Measurements from ENCODE around the gene CCNB2.

Gene CCNB2

DNA sequence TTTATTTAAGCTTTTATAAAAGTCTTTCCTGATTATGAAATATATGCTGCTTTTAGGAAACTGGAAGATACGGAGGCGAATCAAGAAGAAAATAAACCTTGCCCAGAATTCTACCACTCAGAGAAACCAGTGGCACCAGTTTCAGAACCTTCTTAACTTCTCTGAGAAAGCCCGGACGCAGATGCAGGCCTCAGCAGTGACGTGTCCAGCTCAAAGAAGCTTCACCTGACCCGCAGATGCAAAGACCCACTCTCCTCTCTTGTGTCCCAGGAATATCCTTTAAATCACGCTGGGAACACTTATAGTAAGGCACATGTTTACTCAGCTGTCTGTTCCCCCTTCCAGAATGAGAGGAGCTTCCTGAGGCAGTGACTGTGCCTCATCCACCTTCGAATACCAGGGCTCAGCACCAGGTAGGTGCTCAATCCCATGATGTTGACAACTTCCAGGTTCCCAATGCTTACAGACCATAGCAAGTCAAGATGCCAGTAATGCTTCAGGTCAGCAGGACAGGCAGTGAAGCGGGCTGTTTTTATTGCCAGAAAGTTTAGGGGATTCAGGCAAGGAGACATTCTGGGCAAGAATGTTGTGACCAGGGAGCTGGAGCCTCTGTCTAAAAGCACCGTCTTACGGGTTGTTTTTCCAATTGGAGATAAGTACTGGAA, 61.8 kb downstream of the CCNB2 start:
- peak; percentile 17 for DNase-seq (ENCODE audit: low spot score)

DNA sequence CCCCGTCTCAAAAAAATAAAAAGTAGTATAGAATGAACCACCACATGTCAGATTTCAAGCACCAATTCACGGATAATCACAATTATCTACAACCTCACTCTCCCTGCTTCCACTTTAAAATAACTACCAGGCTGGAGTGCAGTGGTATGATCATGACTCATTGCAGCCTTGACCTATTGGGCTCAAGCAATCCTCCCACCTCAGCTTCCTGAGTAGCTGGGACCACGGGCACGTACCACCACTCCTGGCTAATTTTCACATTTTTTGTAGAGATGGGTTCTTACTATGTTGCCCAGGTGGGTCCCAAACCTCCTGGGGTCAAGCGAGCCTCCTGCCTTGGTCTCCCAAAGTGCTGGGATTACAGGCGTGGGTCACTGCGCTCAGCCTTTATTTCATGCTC, 63.6 kb downstream of the CCNB2 start:
- peak; percentile 69 for DNase-seq (ENCODE audit: low spot score)

- peak; percentile 80 for DNase-seq (ENCODE audit: low spot score)
Observed at GRCh38 chr15:59169251-59169708, 64.3 kb downstream of the CCNB2 start.

DNA sequence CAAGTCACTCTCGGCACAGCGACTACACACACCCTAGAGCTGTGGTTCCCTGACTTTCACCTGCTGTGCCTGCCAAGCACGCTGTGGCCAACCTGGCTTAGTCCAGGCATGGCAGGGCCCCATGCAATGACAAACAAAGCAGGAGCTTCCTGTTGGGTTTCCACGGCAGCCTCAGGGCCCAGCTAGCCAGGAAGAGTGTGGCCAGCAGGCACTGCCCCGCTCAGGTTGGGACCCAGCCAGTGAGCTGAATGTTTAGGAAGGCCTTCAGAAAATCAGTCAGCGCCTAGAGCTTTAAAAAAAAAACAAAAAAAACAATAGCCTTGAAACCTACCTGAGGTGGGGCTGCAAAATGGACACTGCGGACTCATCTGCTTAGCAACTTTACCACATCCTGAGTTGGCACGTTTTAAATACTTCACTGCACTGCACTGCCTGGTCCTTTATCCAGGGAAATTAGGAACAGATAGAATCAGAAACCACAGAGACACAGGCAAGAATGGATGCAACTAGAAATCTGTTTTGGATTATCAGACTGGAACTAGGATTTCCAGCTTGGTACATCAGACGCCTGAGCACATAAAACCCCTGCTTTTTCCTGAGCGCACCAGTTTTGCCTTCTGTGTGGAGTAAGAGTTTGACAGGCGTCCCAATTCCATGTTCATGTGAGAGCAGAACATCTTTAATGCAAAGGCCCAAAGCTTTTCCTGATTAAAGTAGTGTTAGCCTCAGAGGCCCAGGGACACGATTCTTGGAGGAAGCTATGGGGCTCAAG, 65.5 kb downstream of the CCNB2 start:
- DNase-seq (ENCODE audit: low spot score) = peak; percentile 92

DNA sequence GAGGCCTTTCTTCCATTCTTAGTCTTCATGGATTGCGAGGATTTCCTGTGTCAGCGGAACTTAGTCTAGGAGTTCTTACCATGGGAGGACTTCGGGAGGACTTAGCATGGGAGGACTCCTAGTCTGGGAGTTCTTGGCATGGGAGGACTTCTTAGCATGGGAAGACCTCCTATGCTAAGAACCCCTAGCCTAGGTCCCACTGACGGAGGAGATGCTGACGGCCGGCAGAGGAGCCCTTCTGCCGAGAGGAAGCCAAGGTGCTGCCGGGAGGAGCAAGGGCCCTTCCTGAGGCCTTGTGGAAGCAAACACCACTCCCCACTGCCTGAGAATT, 66.1 kb downstream of the CCNB2 start:
- no peak for DNase-seq (ENCODE audit: low spot score)

DNA sequence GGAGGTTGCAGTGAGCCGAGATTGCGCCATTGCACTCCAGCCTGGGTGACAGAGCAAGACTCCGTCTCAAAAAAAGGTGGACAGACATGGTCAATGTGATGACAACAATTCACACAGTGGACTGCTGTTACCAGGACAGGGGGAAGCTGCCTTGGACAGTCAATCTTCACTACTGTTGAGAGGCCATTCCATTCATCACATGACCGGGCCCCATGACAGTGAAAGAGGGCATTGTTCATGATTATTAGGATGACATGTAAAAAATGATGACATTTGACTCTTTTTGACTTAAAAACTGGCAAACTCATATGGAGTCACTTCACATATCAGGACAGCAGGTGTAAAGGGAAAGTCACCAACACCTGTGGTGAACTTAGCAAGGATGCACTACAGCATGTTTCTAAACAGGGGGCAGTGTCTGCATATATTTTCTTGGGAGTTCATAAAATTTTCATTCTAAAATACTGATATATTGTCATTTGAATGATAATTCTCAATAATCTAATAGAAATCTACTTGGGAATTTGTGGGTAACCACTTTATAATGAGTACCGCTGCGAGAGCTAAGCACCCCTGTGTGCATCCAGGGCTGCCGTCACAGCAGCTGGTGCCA, 67.4 kb downstream of the CCNB2 start:
- no peak for DNase-seq (ENCODE audit: low spot score)

GRCh38 chr15:59173194-59173593, 68.2 kb downstream of the CCNB2 start:
- no peak for DNase-seq (ENCODE audit: low spot score)

DNA sequence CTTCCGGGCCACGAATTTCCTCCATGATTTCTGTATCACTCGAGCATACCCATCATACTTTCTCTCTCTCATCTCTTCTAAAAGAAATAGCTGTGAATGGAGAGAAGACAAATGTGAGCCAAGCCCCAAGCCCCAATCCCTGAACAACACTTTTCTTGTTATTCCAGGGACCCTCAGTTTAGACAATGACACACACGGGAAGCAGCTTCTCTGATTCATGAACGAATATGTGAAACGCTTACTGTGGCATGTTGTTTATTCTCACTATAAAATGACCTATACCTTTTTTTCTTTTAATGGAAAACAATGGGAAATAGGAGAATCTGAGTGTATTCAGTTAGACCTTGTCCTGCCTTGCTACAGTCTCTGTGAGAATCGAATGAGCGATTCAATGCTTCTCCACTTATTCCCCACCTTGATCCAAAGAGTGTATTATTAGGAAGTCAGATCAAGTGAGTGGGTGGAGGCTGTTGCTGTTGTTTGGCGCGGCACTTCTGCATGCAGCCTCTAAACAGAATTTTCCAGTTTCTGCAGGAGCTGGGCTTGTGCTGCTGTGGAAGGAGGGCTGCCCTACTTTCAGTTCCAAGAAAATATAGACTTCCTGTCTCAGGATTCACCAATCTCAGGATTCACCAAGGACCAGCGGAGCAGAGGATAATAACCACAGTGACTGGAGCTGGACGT, 69.3 kb downstream of the CCNB2 start:
- no peak for DNase-seq (ENCODE audit: low spot score)

All from kidney tubule cell (primary cell).